Small intestine (tissue), 7 donors: ENCODE results near the gene BTBD16. TPM values are rescaled to one million over a fixed set of nuclear protein-coding genes. Genes with fewer than 3 reads are reported as not detected.
A peak's percentile ranks its signal among the peaks of the same experiment; 100 is the strongest.

ENCODE experiments used
- DNase-seq, 2 donors: peaks; one replicate each; pipeline versions ENCODE4 v3.0.0 to v3.0.0-alpha.2; 2013
- FAIRE-seq: peaks from 2 replicates; lab custom pipeline; 2012; peaks lifted over from hg19 to GRCh38; lab: Jason Lieb, UNC
- H3K27ac ChIP-seq, 3 donors: one replicate each; pipeline ENCODE4 v1.5.1; 2013; ENCODE audit warnings: low read length in 2 of 3, mild to moderate bottlenecking in 2 of 3, control low read depth in 1 of 3, inconsistent platforms in 1 of 3, low read depth in 1 of 3, moderate library complexity in 1 of 3
- H3K27me3 ChIP-seq, 3 donors: one replicate each; pipeline ENCODE4 v1.6.1; 2013; ENCODE audit warnings: low read length in 3 of 3, inconsistent platforms in 1 of 3; ENCODE audit not compliant: control insufficient read depth in 3 of 3, insufficient read depth in 3 of 3
- H3K36me3 ChIP-seq, 3 donors: one replicate each; pipeline ENCODE4 v1.6.1; 2013; ENCODE audit warnings: low read length in 3 of 3, inconsistent platforms in 1 of 3, low read depth in 1 of 3, mild to moderate bottlenecking in 1 of 3, moderate library complexity in 1 of 3; ENCODE audit not compliant: control insufficient read depth in 3 of 3, insufficient read depth in 2 of 3
- H3K4me1 ChIP-seq, 3 donors: one replicate each; pipeline ENCODE4 v1.6.1; 2013; ENCODE audit warnings: low read length in 2 of 3, inconsistent platforms in 1 of 3, low read depth in 1 of 3, mild to moderate bottlenecking in 1 of 3, moderate library complexity in 1 of 3; ENCODE audit not compliant: control insufficient read depth in 3 of 3, insufficient read depth in 2 of 3
- H3K4me3 ChIP-seq, 3 donors: one replicate each; pipeline ENCODE4 v1.5.1; 2013; ENCODE audit warnings: low read length in 3 of 3, control low read depth in 1 of 3, inconsistent platforms in 1 of 3, low read depth in 1 of 3, mild to moderate bottlenecking in 1 of 3, moderate library complexity in 1 of 3
- H3K9me3 ChIP-seq, 2 donors: one replicate each; pipeline ENCODE4 v1.6.1; 2013; ENCODE audit warnings: low read depth in 1 of 2, low read length in 1 of 2; ENCODE audit not compliant: control insufficient read depth in 2 of 2, insufficient read depth in 1 of 2
- WGBS, 3 donors: extraction: QIAGEN DNeasy Blood & Tissue Kit; methylation state at CpG; one replicate each; pipeline ENCODE4 v1.1.7; 2013; 5-methylcytosine and 5-hydroxymethylcytosine counted together
- polyA plus RNA-seq, 4 donors: library from polyadenylated mRNA; stranded (reverse) in 3 of 4; unstranded in 1 of 4; fragments of 200-250 nt in 3 of 4; fragments of 120-200 nt in 1 of 4; gene quantifications; one replicate each; pipeline versions ENCODE4 v1.2.1 to v1.2.3, GENCODE V29; 2013
- donor health status: healthy with polysubstance abuse.
- donor health status: control.
- donor health status: control.
- donor health status: Bipolar disorder and iron deficiency.
- donor health status: healthy.

BTBD16 gene
- polyA plus RNA-seq, 4 donors: 0.18 to 0.92 TPM; not detected in 2

- no peaks in the 10 kb centered on the region for H3K4me1 ChIP-seq
- H3K9me3 ChIP-seq: peaks cover 0 to 3% of the 10 kb centered on the region in 2 donors
- FAIRE-seq: no peak
- no peak overlapping the region for H3K4me3 ChIP-seq
- no peak overlapping the region for H3K27ac ChIP-seq
- H3K27me3 ChIP-seq: no peaks in the 10 kb centered on the region
- WGBS, 3 donors: 89 to 90% (median 90%) methylated on average over 1 of the region's 1 CpG
- DNase-seq: no peak
- H3K36me3 ChIP-seq: no peaks in the 10 kb centered on the region
These were observed 90.0 kb downstream of the BTBD16 start for GRCh38 chr10:122361046-122361445.

- no peaks in the 10 kb centered on the region for H3K36me3 ChIP-seq
- H3K27ac ChIP-seq: no peak overlapping the region
- H3K4me3 ChIP-seq: no peak overlapping the region
- WGBS, 3 donors: 85 to 90% (median 86%) methylated on average over 4 of the region's 4 CpGs
- peaks cover 0 to 6% of the 10 kb centered on the region in 2 donors for H3K9me3 ChIP-seq
- peaks cover 0 to under 1% (median 0%) of the 10 kb centered on the region in 3 donors for H3K27me3 ChIP-seq
- no peak for DNase-seq
- FAIRE-seq: no peak
- H3K4me1 ChIP-seq: no peaks in the 10 kb centered on the region
These were observed 91.0 kb downstream of the BTBD16 start for GRCh38 chr10:122362031-122362592.

- H3K36me3 ChIP-seq: no peaks in the 10 kb centered on the region
- no peak overlapping the region for H3K27ac ChIP-seq
- FAIRE-seq: no peak
- peaks cover 0 to 10% of the 10 kb centered on the region in 2 donors for H3K9me3 ChIP-seq
- no peak overlapping the region for H3K4me3 ChIP-seq
- WGBS, 3 donors: 40 to 62% (median 44%) methylated on average over 2 of the region's 2 CpGs
- peaks cover 0 to 3% (median 3%) of the 10 kb centered on the region in 3 donors for H3K27me3 ChIP-seq
- no peaks in the 10 kb centered on the region for H3K4me1 ChIP-seq
- no peak for DNase-seq
These were observed 91.5 kb downstream of the BTBD16 start for GRCh38 chr10:122362621-122363020.

GRCh38 chr10:122363311-122363710 is 92.2 kb downstream of the BTBD16 start:
- DNase-seq: no peak
- peaks cover 0 to 6% of the 10 kb centered on the region in 2 donors for H3K9me3 ChIP-seq
- H3K27me3 ChIP-seq: peaks cover 0 to 5% (median 3%) of the 10 kb centered on the region in 3 donors
- WGBS, 3 donors: 90 to 95% (median 92%) methylated on average over 2 of the region's 2 CpGs
- no peaks in the 10 kb centered on the region for H3K4me1 ChIP-seq
- FAIRE-seq: no peak
- H3K36me3 ChIP-seq: no peaks in the 10 kb centered on the region
- H3K27ac ChIP-seq: no peak overlapping the region
- no peak overlapping the region for H3K4me3 ChIP-seq

GRCh38 chr10:122363722-122364463 is 92.8 kb downstream of the BTBD16 start:
- DNase-seq: no peak
- H3K4me1 ChIP-seq: no peaks in the 10 kb centered on the region
- H3K27me3 ChIP-seq: peaks cover 0 to 5% (median 3%) of the 10 kb centered on the region in 3 donors
- H3K36me3 ChIP-seq: no peaks in the 10 kb centered on the region
- 61 to 69% (median 64%) methylated on average over 6 of the region's 6 CpGs for WGBS, 3 donors
- H3K4me3 ChIP-seq: no peak overlapping the region
- H3K27ac ChIP-seq: no peak overlapping the region
- FAIRE-seq: no peak
- H3K9me3 ChIP-seq: peaks cover 0 to 6% of the 10 kb centered on the region in 2 donors

- Histone ChIP-seq H3K4me3 (no peak overlapping the region), H3K27me3 (peaks cover 0 to 5% (median 3%) of the 10 kb centered on the region in 3 donors), H3K27ac (no peak overlapping the region), H3K36me3 (no peaks in the 10 kb centered on the region), H3K4me1 (peaks cover 0 to 10% (median 0%) of the 10 kb centered on the region in 3 donors), H3K9me3 (peaks cover 0 to 6% of the 10 kb centered on the region in 2 donors)
- no peak for FAIRE-seq
- WGBS, 3 donors: 73 to 81% (median 78%) methylated on average over 13 of the region's 13 CpGs
- no peak for DNase-seq
These were observed 97.6 kb downstream of the BTBD16 start for GRCh38 chr10:122368502-122369254.

- H3K27ac ChIP-seq: peak overlapping the region in 1 of 3 donors; percentile 70
- FAIRE-seq: no peak
- peaks cover 0 to 10% (median 0%) of the 10 kb centered on the region in 3 donors for H3K4me1 ChIP-seq
- WGBS, 3 donors: 50 to 67% (median 56%) methylated on average over 4 of the region's 4 CpGs
- peaks cover 0 to 3% (median 0%) of the 10 kb centered on the region in 3 donors for H3K27me3 ChIP-seq
- H3K9me3 ChIP-seq: no peaks in the 10 kb centered on the region
- no peaks in the 10 kb centered on the region for H3K36me3 ChIP-seq
- H3K4me3 ChIP-seq: no peak overlapping the region
- DNase-seq: peak; percentile 57 to 63
These were observed 102.0 kb downstream of the BTBD16 start for GRCh38 chr10:122373108-122373507.

- Histone ChIP-seq H3K4me1 (peaks cover 0 to 10% (median 0%) of the 10 kb centered on the region in 3 donors), H3K9me3 (no peaks in the 10 kb centered on the region), H3K27me3 (no peaks in the 10 kb centered on the region), H3K4me3 (peak overlapping the region; percentile 17 to 71 (median 42)), H3K27ac (peak overlapping the region in 2 of 3 donors; percentile 6 to 70), H3K36me3 (no peaks in the 10 kb centered on the region)
- DNase-seq (no peak), FAIRE-seq (no peak)
- 2 to 12% (median 8%) methylated on average over 13 of the region's 13 CpGs for WGBS, 3 donors
These were observed 102.6 kb downstream of the BTBD16 start for GRCh38 chr10:122373721-122374120.
